Measurements from ENCODE around the gene TMEM147. TPM values are rescaled to one million over a fixed set of nuclear protein-coding genes. Genes with fewer than 3 reads are reported as not detected.

TMEM147 gene
- total RNA-seq, 6 donors from 2014 or later: 25.1 to 94.2 (median 71.2) TPM

DNA sequence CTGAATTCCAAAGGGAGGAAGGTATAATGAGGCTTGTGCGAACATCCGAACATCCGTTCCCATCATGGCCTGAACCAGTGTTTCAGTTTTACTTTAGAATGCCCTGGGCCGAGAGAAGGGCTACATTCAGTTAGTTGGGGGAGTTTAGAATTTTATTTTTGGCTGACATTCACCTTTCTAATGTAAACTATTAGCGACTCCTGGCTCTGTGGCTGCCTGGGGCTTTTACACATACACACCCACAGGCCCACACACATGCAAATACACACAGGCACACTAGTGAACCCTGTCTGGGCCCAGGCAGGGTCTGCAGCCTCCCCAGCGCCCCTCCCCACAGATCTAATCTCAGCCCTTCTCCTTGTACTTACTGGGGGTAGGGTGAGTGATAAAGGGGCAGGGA lies 6.1 kb upstream of the TMEM147 start:
- no peak overlapping the region for H3K4me3 ChIP-seq
- peaks cover under 1 to 5% (median 2%) of the 10 kb centered on the region in 4 donors for H3K4me1 ChIP-seq
- no peak for ATAC-seq (ENCODE audit: low FRiP score in 2 of 2)
- WGBS, 2 donors: 76 to 79% methylated on average over 6 of the region's 6 CpGs
- no peaks in the 10 kb centered on the region for H3K9me3 ChIP-seq
- no peak for TF ChIP-seq EP300 (IDR thresholded peaks at IDR 0.05)
- TF ChIP-seq, protein P1, sequence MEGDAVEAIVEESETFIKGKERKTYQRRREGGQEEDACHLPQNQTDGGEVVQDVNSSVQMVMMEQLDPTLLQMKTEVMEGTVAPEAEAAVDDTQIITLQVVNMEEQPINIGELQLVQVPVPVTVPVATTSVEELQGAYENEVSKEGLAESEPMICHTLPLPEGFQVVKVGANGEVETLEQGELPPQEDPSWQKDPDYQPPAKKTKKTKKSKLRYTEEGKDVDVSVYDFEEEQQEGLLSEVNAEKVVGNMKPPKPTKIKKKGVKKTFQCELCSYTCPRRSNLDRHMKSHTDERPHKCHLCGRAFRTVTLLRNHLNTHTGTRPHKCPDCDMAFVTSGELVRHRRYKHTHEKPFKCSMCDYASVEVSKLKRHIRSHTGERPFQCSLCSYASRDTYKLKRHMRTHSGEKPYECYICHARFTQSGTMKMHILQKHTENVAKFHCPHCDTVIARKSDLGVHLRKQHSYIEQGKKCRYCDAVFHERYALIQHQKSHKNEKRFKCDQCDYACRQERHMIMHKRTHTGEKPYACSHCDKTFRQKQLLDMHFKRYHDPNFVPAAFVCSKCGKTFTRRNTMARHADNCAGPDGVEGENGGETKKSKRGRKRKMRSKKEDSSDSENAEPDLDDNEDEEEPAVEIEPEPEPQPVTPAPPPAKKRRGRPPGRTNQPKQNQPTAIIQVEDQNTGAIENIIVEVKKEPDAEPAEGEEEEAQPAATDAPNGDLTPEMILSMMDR (IDR thresholded peaks at IDR 0.05): no peak
- TF ChIP-seq POLR2AphosphoS5 (IDR thresholded peaks at IDR 0.05): no peak
- TF ChIP-seq POLR2A (IDR thresholded peaks at IDR 0.05): no peak
- H3K27ac ChIP-seq: no peak overlapping the region
- DNase-seq: no peak
- H3K27me3 ChIP-seq: peaks cover 0 to under 1% (median under 1%) of the 10 kb centered on the region in 4 donors
- H3K36me3 ChIP-seq: no peaks in the 10 kb centered on the region

DNA sequence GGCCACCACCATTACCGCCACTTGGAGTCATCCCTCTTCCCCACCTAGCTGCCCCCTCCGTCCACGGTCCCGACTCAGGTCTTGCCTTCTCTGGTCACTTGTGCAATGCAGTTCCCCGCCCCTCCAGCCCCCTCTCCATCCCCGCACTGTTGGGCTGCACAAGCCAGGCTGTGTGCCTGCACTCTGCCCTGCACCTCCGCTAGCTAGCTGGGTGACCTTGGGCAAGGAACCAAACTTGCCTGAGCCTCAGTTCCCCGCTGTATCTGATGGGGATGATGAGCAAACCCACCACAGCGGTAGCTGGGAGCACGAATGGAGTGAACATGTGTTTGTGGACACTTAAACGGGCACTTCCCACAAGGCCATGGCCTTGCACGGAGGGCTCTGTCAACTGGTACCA lies 5.6 kb upstream of the TMEM147 start:
- Histone ChIP-seq H3K27me3 (no peaks in the 10 kb centered on the region), H3K9me3 (no peaks in the 10 kb centered on the region), H3K4me1 (peaks cover 6 to 9% (median 7%) of the 10 kb centered on the region in 4 donors), H3K4me3 (no peak overlapping the region), H3K27ac (no peak overlapping the region), H3K36me3 (no peaks in the 10 kb centered on the region)
- ATAC-seq (ENCODE audit: low FRiP score in 2 of 2) (no peak), DNase-seq (no peak)
- TF ChIP-seq, protein P1 (IDR thresholded peaks at IDR 0.05): no peak
- TF ChIP-seq POLR2AphosphoS5 (IDR thresholded peaks at IDR 0.05) (no peak), POLR2A (IDR thresholded peaks at IDR 0.05) (no peak), EP300 (IDR thresholded peaks at IDR 0.05) (no peak)
- WGBS, 2 donors: 93 to 95% methylated on average over 7 to 12 of the region's 12 CpGs

DNA sequence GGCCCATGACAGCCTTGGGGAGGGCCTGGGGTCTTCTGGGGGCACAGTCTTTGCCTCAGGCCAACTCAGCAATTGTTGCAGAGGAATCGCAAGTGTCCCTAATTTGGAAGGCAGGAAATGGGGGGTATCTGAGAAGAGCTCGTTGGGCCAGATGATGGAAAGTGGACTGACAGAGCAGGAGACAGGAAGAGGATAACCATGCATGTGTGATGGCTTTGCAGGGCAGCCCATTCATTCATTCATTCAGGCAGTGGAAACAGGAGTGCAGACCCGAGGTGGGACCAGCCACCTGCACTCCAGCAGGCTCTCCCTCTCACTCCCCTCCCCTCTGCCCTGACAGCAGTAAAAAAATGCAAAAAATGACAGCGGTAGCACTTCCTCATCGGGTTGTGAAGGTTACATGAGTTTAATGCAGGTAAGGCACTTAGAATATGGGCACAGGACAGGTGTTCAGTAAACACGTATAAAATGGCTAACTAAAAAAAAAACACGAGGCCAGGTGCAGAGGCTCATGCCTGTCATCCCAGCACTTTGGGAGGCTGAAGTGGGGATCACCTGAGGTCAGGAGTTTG lies 5.0 kb upstream of the TMEM147 start:
- Histone ChIP-seq H3K36me3 (no peaks in the 10 kb centered on the region), H3K27ac (no peak overlapping the region), H3K4me3 (no peak overlapping the region), H3K9me3 (no peaks in the 10 kb centered on the region), H3K27me3 (no peaks in the 10 kb centered on the region), H3K4me1 (peaks cover 6 to 10% (median 7%) of the 10 kb centered on the region in 4 donors)
- no peak for DNase-seq
- TF ChIP-seq EP300 (IDR thresholded peaks at IDR 0.05) (no peak), POLR2A (IDR thresholded peaks at IDR 0.05) (no peak), POLR2AphosphoS5 (IDR thresholded peaks at IDR 0.05) (no peak)
- TF ChIP-seq, protein P1 (IDR thresholded peaks at IDR 0.05): no peak
- ATAC-seq (ENCODE audit: low FRiP score in 2 of 2): no peak
- WGBS, 2 donors: 77 to 78% methylated on average over 6 to 7 of the region's 7 CpGs

DNA sequence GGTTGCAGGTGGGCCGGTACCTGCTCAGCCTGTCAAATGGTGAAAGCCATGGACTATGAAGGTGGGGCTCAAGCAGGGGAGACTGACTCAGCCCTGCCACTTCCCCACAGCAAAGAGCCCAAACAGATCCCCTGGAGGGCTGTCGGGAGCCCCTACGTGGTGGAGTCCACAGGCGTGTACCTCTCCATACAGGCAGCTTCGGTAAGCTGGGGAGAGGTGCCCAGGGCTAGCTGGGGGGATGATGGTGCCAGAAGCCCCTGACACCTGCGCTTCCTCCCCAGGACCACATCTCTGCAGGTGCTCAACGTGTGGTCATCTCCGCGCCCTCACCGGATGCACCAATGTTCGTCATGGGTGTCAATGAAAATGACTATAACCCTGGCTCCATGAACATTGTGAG lies 3.2 kb upstream of the TMEM147 start:
- Histone ChIP-seq H3K27me3 (no peaks in the 10 kb centered on the region), H3K36me3 (peaks cover 0 to 5% (median 0%) of the 10 kb centered on the region in 4 donors), H3K4me3 (no peak overlapping the region), H3K4me1 (peaks cover 18 to 26% (median 20%) of the 10 kb centered on the region in 4 donors), H3K27ac (no peak overlapping the region), H3K9me3 (no peaks in the 10 kb centered on the region)
- WGBS, 2 donors: 97 to 98% methylated on average over 11 of the region's 11 CpGs
- ATAC-seq (ENCODE audit: low FRiP score in 2 of 2) (no peak), DNase-seq (no peak)
- no peak for TF ChIP-seq POLR2AphosphoS5 (IDR thresholded peaks at IDR 0.05)
- TF ChIP-seq EP300 (IDR thresholded peaks at IDR 0.05): no peak
- TF ChIP-seq POLR2A (IDR thresholded peaks at IDR 0.05): no peak
- TF ChIP-seq, protein P1 (IDR thresholded peaks at IDR 0.05): no peak

All from upper lobe of left lung (tissue), 6 donors.